Stimulated activated naive CD8-positive, alpha-beta T cell treated with anti-CD3 and anti-CD28 coated beads, Interleukin-15, amount 100 ng/mL, for 72 hours (primary cell): Measurements from ENCODE around the gene PNMA1.

Experiments used
- ATAC-seq: fragments of 150-1000 bp; cut with Tn5 transposase; 2 replicates; pipeline ENCODE4 v1.10.0; 2021; ENCODE audit warnings: mild to moderate bottlenecking, moderate library complexity
- DNase-seq, 2 donors: peaks; one replicate each; pipeline ENCODE4 v3.0.0; 2021 to 2022
- H3K27ac Mint-ChIP-seq, 2 donors: one replicate each; pipeline ENCODE4 v1.8.0; 2022; ENCODE audit warnings: mild to moderate bottlenecking in 2 of 2, mixed read lengths in 2 of 2, moderate library complexity in 2 of 2
- H3K27me3 Mint-ChIP-seq: one replicate; pipeline ENCODE4 v1.8.0; 2022; ENCODE audit warnings: mixed read lengths
- H3K4me1 Mint-ChIP-seq: one replicate; pipeline ENCODE4 v1.8.0; 2022; ENCODE audit warnings: mild to moderate bottlenecking, mixed read lengths
- H3K4me3 Mint-ChIP-seq, 2 donors: one replicate each; pipeline ENCODE4 v1.8.0; 2022; ENCODE audit warnings: mild to moderate bottlenecking in 2 of 2, mixed read lengths in 2 of 2, moderate library complexity in 1 of 2
- H3K9me3 Mint-ChIP-seq, 2 donors: one replicate each; pipeline ENCODE4 v1.8.0; 2022; ENCODE audit warnings: mixed read lengths in 2 of 2

Gene PNMA1

GRCh38 chr14:73753887-73754795 is 40.0 kb upstream of the PNMA1 start:
- peak overlapping the region; percentile 93 to 96 for H3K4me3 Mint-ChIP-seq
- DNase-seq (peak; percentile 67 to 81), ATAC-seq (peak; percentile 81)
- H3K9me3 Mint-ChIP-seq: no peaks in the 10 kb centered on the region
- no peaks in the 10 kb centered on the region for H3K27me3 Mint-ChIP-seq
- peak overlapping the region; percentile 94 to 98 for H3K27ac Mint-ChIP-seq
- peaks cover 97% of the 10 kb centered on the region for H3K4me1 Mint-ChIP-seq

DNA sequence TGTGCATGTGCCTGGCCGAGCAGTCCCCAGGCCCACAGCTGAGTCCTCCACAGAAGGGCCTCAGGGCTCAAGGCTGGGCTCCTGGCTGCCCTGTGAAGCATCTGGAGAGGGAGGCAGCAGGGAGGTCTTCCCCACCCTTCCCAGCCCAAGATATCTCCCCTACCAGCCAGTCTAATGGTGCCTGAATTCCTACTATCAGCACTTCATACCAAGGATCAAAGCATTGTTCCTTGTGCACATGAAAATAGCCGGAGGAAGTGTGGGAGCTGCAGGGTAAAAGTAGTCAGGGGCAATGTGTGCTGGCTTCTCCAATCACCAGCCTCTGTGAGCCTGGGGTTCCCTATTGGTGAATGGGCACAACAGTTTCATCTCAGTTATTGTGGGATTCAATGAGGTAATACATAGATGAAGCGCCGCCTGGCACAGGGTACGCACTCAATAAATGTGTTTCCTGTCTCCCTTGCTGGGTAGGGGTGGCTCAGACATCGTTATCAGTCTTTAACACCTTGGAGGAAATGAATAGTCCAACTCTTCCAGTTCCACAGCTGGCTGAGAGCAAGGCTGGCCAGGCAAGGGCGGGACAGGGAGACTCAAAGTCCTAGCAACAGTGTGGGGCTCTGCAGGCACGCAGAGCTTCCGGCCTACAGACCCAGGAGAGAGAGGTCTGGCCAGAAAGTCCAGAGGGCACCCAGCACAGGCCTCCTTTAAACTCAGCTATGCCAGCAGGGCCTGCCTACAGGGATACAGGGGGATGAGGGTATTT is 39.1 kb upstream of the PNMA1 start:
- peak overlapping the region; percentile 94 to 95 for H3K27ac Mint-ChIP-seq
- H3K9me3 Mint-ChIP-seq: no peaks in the 10 kb centered on the region
- DNase-seq: peak in 1 of 2 donors; percentile 59
- ATAC-seq: peak; percentile 52
- H3K4me1 Mint-ChIP-seq: peaks cover 100% of the 10 kb centered on the region
- no peaks in the 10 kb centered on the region for H3K27me3 Mint-ChIP-seq
- peak overlapping the region; percentile 93 to 96 for H3K4me3 Mint-ChIP-seq

- H3K9me3 Mint-ChIP-seq: no peaks in the 10 kb centered on the region
- H3K27ac Mint-ChIP-seq: peak overlapping the region; percentile 55 to 68
- no peak for ATAC-seq
- H3K4me1 Mint-ChIP-seq: peaks cover 100% of the 10 kb centered on the region
- no peak for DNase-seq
- peak overlapping the region; percentile 93 to 96 for H3K4me3 Mint-ChIP-seq
- no peaks in the 10 kb centered on the region for H3K27me3 Mint-ChIP-seq
Observed at GRCh38 chr14:73752297-73752992, 38.3 kb upstream of the PNMA1 start.

DNA sequence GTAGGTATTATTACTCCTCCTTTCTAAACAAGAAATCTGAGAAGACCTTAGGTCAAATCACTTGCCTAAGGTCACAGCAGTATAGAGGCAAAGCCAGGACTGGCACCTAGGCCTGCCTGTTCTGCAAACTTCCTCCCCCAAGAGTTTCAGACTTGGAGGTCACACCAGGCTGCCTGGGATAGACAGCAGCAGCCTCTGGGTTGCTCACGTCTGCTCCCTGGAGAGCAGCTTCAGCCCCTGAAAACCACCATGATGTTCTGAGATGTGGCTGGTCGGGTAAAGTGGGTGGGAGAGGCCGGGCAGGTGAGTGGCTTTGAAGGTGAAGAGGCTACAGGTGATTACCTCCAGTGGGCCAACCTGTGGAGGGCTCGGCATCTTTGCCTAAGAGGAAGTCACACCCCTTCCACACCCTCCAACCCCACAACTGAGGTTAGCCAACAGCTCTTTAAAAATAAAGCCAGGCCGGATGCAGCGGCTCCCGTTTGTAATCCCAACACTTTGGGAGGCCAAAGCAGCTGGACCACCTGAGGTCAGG is 37.0 kb upstream of the PNMA1 start:
- no peaks in the 10 kb centered on the region for H3K27me3 Mint-ChIP-seq

GRCh38 chr14:73750531-73750901 is 36.3 kb upstream of the PNMA1 start:
- Mint-ChIP-seq H3K27me3 (no peaks in the 10 kb centered on the region), H3K27ac (no peak overlapping the region)

More for the DNA sequence above, 37.0 kb upstream of the PNMA1 start:
- DNase-seq (no peak), ATAC-seq (no peak)
- Mint-ChIP-seq H3K4me3 (peak overlapping the region; percentile 26 to 93), H3K9me3 (no peaks in the 10 kb centered on the region), H3K27ac (no peak overlapping the region), H3K4me1 (peaks cover 100% of the 10 kb centered on the region)

DNA sequence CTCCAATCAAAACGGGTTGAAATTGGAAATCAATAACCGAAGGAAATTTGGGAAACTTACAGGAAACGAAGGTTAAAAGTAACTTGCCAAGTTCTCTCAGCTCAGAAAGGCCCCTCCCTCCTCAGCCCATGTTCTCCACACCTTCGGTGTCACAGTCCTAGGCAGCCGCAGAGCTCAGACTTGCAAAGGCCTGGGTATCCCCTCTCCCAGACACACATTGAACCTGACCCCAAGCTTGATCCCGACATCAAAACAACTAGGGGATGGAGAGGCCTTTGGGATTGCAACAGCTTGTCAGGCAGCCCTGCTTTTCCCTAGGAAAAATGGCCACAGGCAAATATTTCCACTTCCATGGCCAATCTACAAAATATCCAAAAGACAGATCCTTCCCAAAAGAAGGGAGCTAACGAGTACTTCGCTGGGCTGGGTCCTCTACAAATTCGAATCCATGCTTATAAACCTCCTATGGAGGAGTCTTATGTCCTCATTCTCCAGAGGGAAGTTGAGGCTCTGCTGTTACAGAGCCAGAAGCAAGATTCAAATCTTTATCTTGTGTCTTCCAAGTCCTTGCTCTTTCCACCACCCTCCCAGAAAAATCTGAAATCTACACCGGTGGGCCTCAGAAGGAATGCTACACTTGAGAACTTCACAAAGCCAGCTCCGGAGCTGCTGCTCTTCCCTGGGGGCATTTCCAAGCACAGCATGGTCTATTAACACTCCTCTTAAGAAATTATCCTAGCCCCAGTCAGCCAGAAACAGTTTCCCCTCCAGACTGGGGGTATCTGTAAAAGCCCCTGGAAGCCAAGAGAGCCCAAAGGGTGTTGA is 35.7 kb upstream of the PNMA1 start:
- no peaks in the 10 kb centered on the region for H3K27me3 Mint-ChIP-seq
- no peak for ATAC-seq
- H3K27ac Mint-ChIP-seq: peak overlapping the region in 1 of 2 donors; percentile 55
- DNase-seq: no peak
- H3K4me3 Mint-ChIP-seq: peak overlapping the region; percentile 8 to 53
- peaks cover 100% of the 10 kb centered on the region for H3K4me1 Mint-ChIP-seq
- no peaks in the 10 kb centered on the region for H3K9me3 Mint-ChIP-seq

More at GRCh38 chr14:73750531-73750901, 36.3 kb upstream of the PNMA1 start:
- Mint-ChIP-seq H3K9me3 (no peaks in the 10 kb centered on the region), H3K4me3 (peak overlapping the region in 1 of 2 donors; percentile 8), H3K4me1 (peaks cover 100% of the 10 kb centered on the region)
- DNase-seq (no peak), ATAC-seq (no peak)

- Mint-ChIP-seq H3K4me1 (peaks cover 100% of the 10 kb centered on the region), H3K27ac (peak overlapping the region; percentile 37 to 65), H3K27me3 (no peaks in the 10 kb centered on the region), H3K4me3 (peak overlapping the region; percentile 6 to 53), H3K9me3 (no peaks in the 10 kb centered on the region)
- DNase-seq (no peak), ATAC-seq (no peak)
Observed at GRCh38 chr14:73748858-73749357, 34.7 kb upstream of the PNMA1 start.

GRCh38 chr14:73747379-73748211 is 33.4 kb upstream of the PNMA1 start:
- peak overlapping the region; percentile 38 to 71 for H3K4me3 Mint-ChIP-seq
- H3K27ac Mint-ChIP-seq: peak overlapping the region in 1 of 2 donors; percentile 55
- no peaks in the 10 kb centered on the region for H3K27me3 Mint-ChIP-seq
- H3K9me3 Mint-ChIP-seq: no peaks in the 10 kb centered on the region
- no peak for ATAC-seq
- H3K4me1 Mint-ChIP-seq: peaks cover 100% of the 10 kb centered on the region
- DNase-seq: no peak

GRCh38 chr14:73746520-73747378 is 32.6 kb upstream of the PNMA1 start:
- Mint-ChIP-seq H3K4me3 (peak overlapping the region; percentile 5 to 14), H3K4me1 (peaks cover 100% of the 10 kb centered on the region), H3K9me3 (no peaks in the 10 kb centered on the region), H3K27ac (peak overlapping the region; percentile 55 to 64), H3K27me3 (no peaks in the 10 kb centered on the region)
- DNase-seq: no peak
- ATAC-seq: no peak

DNA sequence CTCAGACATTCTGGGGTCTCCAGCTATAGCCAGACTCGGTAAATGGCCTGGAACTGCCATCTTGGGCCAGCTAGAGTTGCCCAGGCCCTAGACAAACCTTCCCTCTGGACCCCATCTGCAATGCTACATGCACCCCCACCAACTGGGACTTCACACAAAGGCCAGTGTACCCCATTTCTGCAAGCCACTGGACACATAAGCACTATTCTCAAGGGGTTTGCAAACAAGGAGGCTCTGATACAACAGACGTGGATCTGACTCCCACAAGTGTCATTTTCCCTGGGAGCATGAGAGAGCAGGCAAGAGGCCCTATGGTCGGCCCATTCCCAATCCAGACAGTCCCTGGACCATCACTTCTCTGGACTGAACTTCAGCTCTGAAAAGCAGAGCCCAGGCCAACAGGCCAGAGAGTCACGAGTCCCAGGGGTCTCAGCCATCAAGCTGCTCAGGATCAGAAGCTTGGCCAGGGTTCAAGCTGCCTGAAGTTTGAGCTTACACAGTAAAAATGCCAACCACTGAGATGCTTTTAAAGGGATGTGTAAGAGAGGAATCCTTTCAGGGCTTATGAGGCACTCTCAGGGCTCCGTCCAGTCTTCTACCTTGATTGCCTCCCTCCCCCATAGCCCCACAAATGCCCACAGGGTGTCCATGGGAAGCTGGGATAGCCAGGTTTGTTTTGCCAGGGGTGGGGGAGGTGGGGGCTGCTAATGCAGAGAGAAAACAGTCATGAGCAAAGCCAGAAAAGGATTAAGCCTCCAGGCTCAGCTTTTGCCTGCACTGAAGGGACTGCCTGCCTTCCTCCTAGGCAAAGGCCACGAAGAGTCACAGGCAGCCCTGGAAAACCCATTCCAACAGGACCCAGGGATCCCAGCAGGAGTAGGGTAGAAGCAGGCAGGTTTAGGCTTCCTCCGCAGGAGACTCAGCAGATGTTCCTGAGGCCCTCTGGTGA is 31.7 kb upstream of the PNMA1 start:
- Mint-ChIP-seq H3K27me3 (no peaks in the 10 kb centered on the region), H3K4me3 (peak overlapping the region; percentile 60 to 68), H3K4me1 (peaks cover 100% of the 10 kb centered on the region), H3K27ac (peak overlapping the region; percentile 28 to 67), H3K9me3 (no peaks in the 10 kb centered on the region)
- ATAC-seq (no peak), DNase-seq (no peak)

DNA sequence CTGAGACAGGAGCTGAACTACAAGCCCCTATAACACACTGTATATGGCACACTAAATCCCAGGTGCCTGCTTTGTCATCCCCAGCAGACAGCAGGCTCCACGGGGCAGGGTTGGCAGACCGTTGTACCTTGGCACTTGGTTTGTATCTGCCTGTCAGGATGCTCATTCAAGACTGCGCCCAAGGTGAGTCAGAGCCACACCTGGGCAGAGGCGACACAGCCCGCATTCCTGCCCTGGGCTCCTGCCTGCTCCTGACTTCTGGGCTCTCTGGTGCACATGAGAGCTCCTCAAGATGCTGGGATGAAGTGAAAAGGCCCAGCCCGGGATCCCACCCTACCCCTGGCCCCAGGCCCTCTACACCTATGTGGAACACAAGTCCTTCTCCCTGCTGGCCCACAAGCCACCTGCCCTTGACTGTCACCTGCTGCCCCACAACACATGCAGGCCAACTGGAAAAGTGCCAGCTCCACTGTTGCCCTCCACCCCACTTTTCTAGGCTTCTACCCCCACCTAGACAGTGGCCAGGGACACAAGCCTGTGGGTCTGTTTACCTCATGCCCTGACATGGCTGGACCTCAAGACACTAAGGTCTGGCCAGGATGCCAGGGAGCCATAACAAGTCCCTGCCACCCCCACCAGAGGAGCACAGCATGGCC is 30.8 kb upstream of the PNMA1 start:
- no peak for ATAC-seq
- H3K27me3 Mint-ChIP-seq: no peaks in the 10 kb centered on the region

More for the DNA sequence above, 30.8 kb upstream of the PNMA1 start:
- Mint-ChIP-seq H3K4me1 (peaks cover 100% of the 10 kb centered on the region), H3K27ac (peak overlapping the region; percentile 74 to 94), H3K9me3 (no peaks in the 10 kb centered on the region), H3K4me3 (peak overlapping the region; percentile 80 to 89)
- DNase-seq: no peak
